ENCODE measurements around the gene CCL27.

- TF ChIP-seq GATA2 (IDR thresholded peaks at IDR 0.05; ENCODE audit: low read depth, low read length) (no peak), GATA3 (IDR thresholded peaks at IDR 0.05; ENCODE audit: low read depth, low read length) (no peak)
These were observed 44.7 kb upstream of the CCL27 start for GRCh38 chr9:34707130-34707529.
